Neural cell (in vitro differentiated cells): ENCODE data around the gene MGME1.

Experiments used
- EP300 ChIP-seq: fragments of 450-650 bp; conservative IDR thresholded peaks from 2 replicates; pipeline ENCODE4 v1.6.1; 2014; ENCODE audit warnings: antibody characterized with exemption, mild to moderate bottlenecking, moderate library complexity; ENCODE audit not compliant: poor library complexity, severe bottlenecking
- EZH2 ChIP-seq: fragments of 200-600, 300-800 bp; shearing (Covaris generic), sonication (generic); IDR thresholded peaks from 2 replicates; pipeline ENCODE4 v1.6.1; 2014; ENCODE audit warnings: antibody characterized with exemption, low read length, borderline replicate concordance, mild to moderate bottlenecking; ENCODE audit not compliant: insufficient read depth, poor library complexity, severe bottlenecking
- MXI1 ChIP-seq: fragments of 450-650 bp; conservative IDR thresholded peaks from 2 replicates; pipeline ENCODE4 v1.6.1; 2014; ENCODE audit warnings: antibody characterized with exemption, mild to moderate bottlenecking; ENCODE audit not compliant: poor library complexity, severe bottlenecking
- POLR2AphosphoS5 ChIP-seq: IDR thresholded peaks from 2 replicates; pipeline ENCODE4 v1.6.1; 2012
- RAD21 ChIP-seq: fragments of 450-650 bp; conservative IDR thresholded peaks from 2 replicates; pipeline ENCODE4 v1.6.1; 2014; ENCODE audit warnings: antibody characterized with exemption, mild to moderate bottlenecking, moderate library complexity
- SMC3 ChIP-seq: fragments of 450-650 bp; conservative IDR thresholded peaks from 2 replicates; pipeline ENCODE4 v1.6.1; 2014; ENCODE audit warnings: antibody characterized with exemption, mild to moderate bottlenecking, moderate library complexity; ENCODE audit not compliant: poor library complexity
- TAF1 ChIP-seq: IDR thresholded peaks from 2 replicates; pipeline ENCODE4 v1.6.1; 2012; ENCODE audit warnings: low read depth
- TF ChIP-seq, protein P1 (sequence below): fragments of 450-650 bp; IDR thresholded peaks from 2 replicates; pipeline ENCODE4 v1.5.1; 2014; ENCODE audit warnings: antibody characterized with exemption, mild to moderate bottlenecking, moderate library complexity; ENCODE audit not compliant: poor library complexity, severe bottlenecking
- TF ChIP-seq, protein P2 (sequence below): IDR thresholded peaks from 2 replicates; pipeline ENCODE4 v1.6.1; 2012; ENCODE audit warnings: borderline replicate concordance

DNA sequence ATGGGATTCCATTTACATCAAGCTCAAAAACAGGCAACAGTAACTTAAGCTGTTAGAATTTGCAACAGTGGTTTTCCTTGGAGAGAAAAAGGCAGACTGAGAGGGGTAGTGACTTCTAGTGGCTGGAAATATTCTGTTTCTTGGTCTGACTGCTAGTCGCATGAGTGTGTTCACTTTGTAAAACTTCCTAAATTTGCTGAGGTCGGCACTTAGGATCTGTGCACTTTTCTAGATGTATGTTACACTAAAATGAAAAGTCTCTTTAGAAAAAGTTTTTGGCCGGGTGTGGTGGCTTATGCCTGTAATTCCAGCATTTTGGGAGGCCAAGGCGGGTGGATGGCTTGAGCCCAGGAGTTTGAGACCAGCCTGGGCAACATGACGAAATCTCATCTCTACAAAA is 70.2 kb downstream of the MGME1 start:
- TF ChIP-seq, protein P1, sequence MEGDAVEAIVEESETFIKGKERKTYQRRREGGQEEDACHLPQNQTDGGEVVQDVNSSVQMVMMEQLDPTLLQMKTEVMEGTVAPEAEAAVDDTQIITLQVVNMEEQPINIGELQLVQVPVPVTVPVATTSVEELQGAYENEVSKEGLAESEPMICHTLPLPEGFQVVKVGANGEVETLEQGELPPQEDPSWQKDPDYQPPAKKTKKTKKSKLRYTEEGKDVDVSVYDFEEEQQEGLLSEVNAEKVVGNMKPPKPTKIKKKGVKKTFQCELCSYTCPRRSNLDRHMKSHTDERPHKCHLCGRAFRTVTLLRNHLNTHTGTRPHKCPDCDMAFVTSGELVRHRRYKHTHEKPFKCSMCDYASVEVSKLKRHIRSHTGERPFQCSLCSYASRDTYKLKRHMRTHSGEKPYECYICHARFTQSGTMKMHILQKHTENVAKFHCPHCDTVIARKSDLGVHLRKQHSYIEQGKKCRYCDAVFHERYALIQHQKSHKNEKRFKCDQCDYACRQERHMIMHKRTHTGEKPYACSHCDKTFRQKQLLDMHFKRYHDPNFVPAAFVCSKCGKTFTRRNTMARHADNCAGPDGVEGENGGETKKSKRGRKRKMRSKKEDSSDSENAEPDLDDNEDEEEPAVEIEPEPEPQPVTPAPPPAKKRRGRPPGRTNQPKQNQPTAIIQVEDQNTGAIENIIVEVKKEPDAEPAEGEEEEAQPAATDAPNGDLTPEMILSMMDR: no peak
- TF ChIP-seq RAD21 (no peak), SMC3 (no peak), POLR2AphosphoS5 (no peak), TAF1 (no peak), EZH2 (no peak), EP300 (no peak), MXI1 (no peak)
- TF ChIP-seq, protein P2, sequence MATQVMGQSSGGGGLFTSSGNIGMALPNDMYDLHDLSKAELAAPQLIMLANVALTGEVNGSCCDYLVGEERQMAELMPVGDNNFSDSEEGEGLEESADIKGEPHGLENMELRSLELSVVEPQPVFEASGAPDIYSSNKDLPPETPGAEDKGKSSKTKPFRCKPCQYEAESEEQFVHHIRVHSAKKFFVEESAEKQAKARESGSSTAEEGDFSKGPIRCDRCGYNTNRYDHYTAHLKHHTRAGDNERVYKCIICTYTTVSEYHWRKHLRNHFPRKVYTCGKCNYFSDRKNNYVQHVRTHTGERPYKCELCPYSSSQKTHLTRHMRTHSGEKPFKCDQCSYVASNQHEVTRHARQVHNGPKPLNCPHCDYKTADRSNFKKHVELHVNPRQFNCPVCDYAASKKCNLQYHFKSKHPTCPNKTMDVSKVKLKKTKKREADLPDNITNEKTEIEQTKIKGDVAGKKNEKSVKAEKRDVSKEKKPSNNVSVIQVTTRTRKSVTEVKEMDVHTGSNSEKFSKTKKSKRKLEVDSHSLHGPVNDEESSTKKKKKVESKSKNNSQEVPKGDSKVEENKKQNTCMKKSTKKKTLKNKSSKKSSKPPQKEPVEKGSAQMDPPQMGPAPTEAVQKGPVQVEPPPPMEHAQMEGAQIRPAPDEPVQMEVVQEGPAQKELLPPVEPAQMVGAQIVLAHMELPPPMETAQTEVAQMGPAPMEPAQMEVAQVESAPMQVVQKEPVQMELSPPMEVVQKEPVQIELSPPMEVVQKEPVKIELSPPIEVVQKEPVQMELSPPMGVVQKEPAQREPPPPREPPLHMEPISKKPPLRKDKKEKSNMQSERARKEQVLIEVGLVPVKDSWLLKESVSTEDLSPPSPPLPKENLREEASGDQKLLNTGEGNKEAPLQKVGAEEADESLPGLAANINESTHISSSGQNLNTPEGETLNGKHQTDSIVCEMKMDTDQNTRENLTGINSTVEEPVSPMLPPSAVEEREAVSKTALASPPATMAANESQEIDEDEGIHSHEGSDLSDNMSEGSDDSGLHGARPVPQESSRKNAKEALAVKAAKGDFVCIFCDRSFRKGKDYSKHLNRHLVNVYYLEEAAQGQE: no peak
